Measurements from ENCODE around the gene BRSK1. TPM values are rescaled to one million over a fixed set of nuclear protein-coding genes. Genes with fewer than 3 reads are reported as not detected.

The BRSK1 gene
- total RNA-seq, 1 donor = 4.0 TPM

- Histone ChIP-seq H4K20me1 (ENCODE audit: insufficient read depth, low read length) (no peaks in the 10 kb centered on the region), H2AFZ (ENCODE audit: low read length) (peak overlapping the region; percentile 97), H3K9me3 (ENCODE audit: low read depth, low read length) (no peaks in the 10 kb centered on the region), H3K4me3 (ENCODE audit: insufficient read depth, low read length) (peak overlapping the region; percentile 72), H3K36me3 (ENCODE audit: insufficient read depth, low read length) (peaks cover 20% of the 10 kb centered on the region), H3K27ac (ENCODE audit: low read depth, low read length) (no peak overlapping the region), H3K4me2 (ENCODE audit: insufficient read depth, low read length) (no peak overlapping the region), H3K27me3 (ENCODE audit: insufficient read depth, low read length) (no peaks in the 10 kb centered on the region), H3K4me1 (ENCODE audit: insufficient read depth, low read length) (peaks cover 7% of the 10 kb centered on the region), H3K79me2 (ENCODE audit: insufficient read depth, low read length) (no peaks in the 10 kb centered on the region)
- no peak for TF ChIP-seq CTCF (IDR thresholded peaks at IDR 0.05; ENCODE audit: extremely low read depth, low read depth, low read length)
- DNase-seq (ENCODE audit: insufficient read length, low spot score, missing footprints) = peak; percentile 43
These were observed 17.2 kb downstream of the BRSK1 start for GRCh38 chr19:55300886-55301458.

DNA sequence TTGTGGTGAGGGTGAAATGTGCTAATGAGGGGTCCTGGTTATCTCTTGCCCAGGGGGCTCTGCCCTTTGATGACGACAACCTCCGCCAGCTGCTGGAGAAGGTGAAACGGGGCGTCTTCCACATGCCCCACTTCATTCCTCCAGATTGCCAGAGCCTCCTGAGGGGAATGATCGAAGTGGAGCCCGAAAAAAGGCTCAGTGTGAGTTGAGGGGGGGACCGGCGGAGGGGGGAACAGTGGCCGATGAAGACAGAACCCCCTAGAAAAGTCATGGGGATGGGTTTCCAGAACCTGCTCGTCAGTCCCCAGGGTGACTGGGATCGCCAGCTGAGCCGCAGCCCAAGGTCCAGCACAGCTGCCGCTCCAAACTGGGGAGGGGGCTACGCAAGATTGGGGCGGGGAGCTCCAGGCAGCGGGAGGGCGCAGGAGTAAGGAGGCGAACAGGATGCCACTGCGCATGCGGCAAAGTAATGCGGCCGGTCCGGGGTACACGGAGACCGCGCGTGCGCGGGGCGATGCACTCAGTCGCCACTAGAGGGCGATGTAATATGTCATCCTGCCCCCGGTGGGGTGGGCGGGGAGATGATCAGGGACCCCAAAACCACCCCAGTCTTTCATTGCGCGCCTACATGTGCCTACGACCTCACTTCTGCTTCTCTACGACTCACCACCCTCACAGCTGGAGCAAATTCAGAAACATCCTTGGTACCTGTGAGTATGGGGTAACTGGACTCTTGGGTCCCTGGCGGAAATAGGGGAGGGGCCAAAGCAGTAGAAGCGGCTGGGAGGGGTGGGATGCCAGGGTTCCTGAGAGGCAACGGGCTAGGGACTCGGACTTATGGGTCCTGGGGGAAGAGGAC lies 17.9 kb downstream of the BRSK1 start:
- no peaks in the 10 kb centered on the region for H3K79me2 ChIP-seq (ENCODE audit: insufficient read depth, low read length)
- H3K27ac ChIP-seq (ENCODE audit: low read depth, low read length) = peak overlapping the region; percentile 56
- H3K4me3 ChIP-seq (ENCODE audit: insufficient read depth, low read length) = peak overlapping the region; percentile 72
- TF ChIP-seq CTCF (IDR thresholded peaks at IDR 0.05; ENCODE audit: extremely low read depth, low read depth, low read length) = peak; percentile 87
- no peaks in the 10 kb centered on the region for H4K20me1 ChIP-seq (ENCODE audit: insufficient read depth, low read length)
- peak; percentile 100 for DNase-seq (ENCODE audit: insufficient read length, low spot score, missing footprints)
- peaks cover 7% of the 10 kb centered on the region for H3K4me1 ChIP-seq (ENCODE audit: insufficient read depth, low read length)
- H3K27me3 ChIP-seq (ENCODE audit: insufficient read depth, low read length) = no peaks in the 10 kb centered on the region
- no peaks in the 10 kb centered on the region for H3K9me3 ChIP-seq (ENCODE audit: low read depth, low read length)
- H3K4me2 ChIP-seq (ENCODE audit: insufficient read depth, low read length) = peak overlapping the region; percentile 92
- peak overlapping the region; percentile 97 for H2AFZ ChIP-seq (ENCODE audit: low read length)
- peaks cover 24% of the 10 kb centered on the region for H3K36me3 ChIP-seq (ENCODE audit: insufficient read depth, low read length)

- Histone ChIP-seq H3K4me3 (ENCODE audit: insufficient read depth, low read length) (peak overlapping the region; percentile 72), H3K27ac (ENCODE audit: low read depth, low read length) (peak overlapping the region; percentile 56), H4K20me1 (ENCODE audit: insufficient read depth, low read length) (no peaks in the 10 kb centered on the region), H2AFZ (ENCODE audit: low read length) (peak overlapping the region; percentile 97), H3K27me3 (ENCODE audit: insufficient read depth, low read length) (no peaks in the 10 kb centered on the region), H3K4me1 (ENCODE audit: insufficient read depth, low read length) (peaks cover 7% of the 10 kb centered on the region), H3K4me2 (ENCODE audit: insufficient read depth, low read length) (peak overlapping the region; percentile 92), H3K9me3 (ENCODE audit: low read depth, low read length) (no peaks in the 10 kb centered on the region), H3K36me3 (ENCODE audit: insufficient read depth, low read length) (peaks cover 28% of the 10 kb centered on the region), H3K79me2 (ENCODE audit: insufficient read depth, low read length) (no peaks in the 10 kb centered on the region)
- no peak for DNase-seq (ENCODE audit: insufficient read length, low spot score, missing footprints)
- TF ChIP-seq CTCF (IDR thresholded peaks at IDR 0.05; ENCODE audit: extremely low read depth, low read depth, low read length) = no peak
These were observed 18.5 kb downstream of the BRSK1 start for GRCh38 chr19:55302318-55302703.

- H3K36me3 ChIP-seq (ENCODE audit: insufficient read depth, low read length) = peaks cover 31% of the 10 kb centered on the region
- H3K4me2 ChIP-seq (ENCODE audit: insufficient read depth, low read length) = no peak overlapping the region
- TF ChIP-seq CTCF (IDR thresholded peaks at IDR 0.05; ENCODE audit: extremely low read depth, low read depth, low read length) = no peak
These were observed 19.7 kb downstream of the BRSK1 start for GRCh38 chr19:55303477-55303876.

More at GRCh38 chr19:55303477-55303876, 19.7 kb downstream of the BRSK1 start:
- peak; percentile 49 for DNase-seq (ENCODE audit: insufficient read length, low spot score, missing footprints)
- no peaks in the 10 kb centered on the region for H3K9me3 ChIP-seq (ENCODE audit: low read depth, low read length)
- H2AFZ ChIP-seq (ENCODE audit: low read length) = no peak overlapping the region
- H3K4me3 ChIP-seq (ENCODE audit: insufficient read depth, low read length) = no peak overlapping the region
- H3K27me3 ChIP-seq (ENCODE audit: insufficient read depth, low read length) = no peaks in the 10 kb centered on the region
- H3K27ac ChIP-seq (ENCODE audit: low read depth, low read length) = no peak overlapping the region
- peaks cover 7% of the 10 kb centered on the region for H3K4me1 ChIP-seq (ENCODE audit: insufficient read depth, low read length)
- no peaks in the 10 kb centered on the region for H4K20me1 ChIP-seq (ENCODE audit: insufficient read depth, low read length)
- H3K79me2 ChIP-seq (ENCODE audit: insufficient read depth, low read length) = no peaks in the 10 kb centered on the region
